Diencephalon (tissue), 1 donor: ENCODE results near the gene GPRIN2. TPM values are rescaled to one million over a fixed set of nuclear protein-coding genes. Genes with fewer than 3 reads are reported as not detected.

ENCODE experiments used
- total RNA-seq: library from RNA; depleted of rRNA; stranded (reverse); fragments of >200 nt; gene quantifications from one replicate; pipeline ENCODE4 v1.2.3, GENCODE V29; 2014

GPRIN2 gene
- 31.8 TPM for total RNA-seq

GRCh38 chr10:46556515-46557318, at the start of gene GPRIN2:
Gene GPRIN2 (minus strand): TSS chr10:46556658. CDS start chr10:46550736, 5,922 bp downstream.

GRCh38 chr10:46578474-46579178, 22.2 kb upstream of the GPRIN2 start, which contains the start of gene SYT15:
Gene SYT15 (plus strand): TSS chr10:46579128. CDS start chr10:46579169, 41 bp downstream.

Other genes starting within 250 kb of the GPRIN2 start
- not detected for gene ANXA8L1, start 180.9 kb downstream of the GPRIN2 start, total RNA-seq
- gene NPY4R, start 90.7 kb downstream of the GPRIN2 start, total RNA-seq, result 1.2 TPM
- gene SYT15, start 22.5 kb upstream of the GPRIN2 start, total RNA-seq, result 2.1 TPM